ENCODE results near the gene ATP2B2. TPM values are rescaled to one million over a fixed set of nuclear protein-coding genes. Genes with fewer than 3 reads are reported as not detected.
A peak's percentile ranks its signal among the peaks of the same experiment; 100 is the strongest.

The ATP2B2 gene
- total and polyA plus RNA-seq, 9 of the 15 experiments (the other 6 are each of a cell fraction or from before 2014, with no cell fraction given): 0.06 TPM; not detected in 8

GRCh38 chr3:10371789-10372188 is 133.6 kb downstream of the ATP2B2 start (continued):
- no peak for TF ChIP-seq STAT5B (CRISPR knock-in tag; IDR thresholded peaks at IDR 0.05)
- no peak for TF ChIP-seq NFATC3 (IDR thresholded peaks at IDR 0.05)
- TF ChIP-seq ZNF133 (CRISPR knock-in tag; IDR thresholded peaks at IDR 0.05): no peak
- TF ChIP-seq HDAC6 (IDR thresholded peaks at IDR 0.05; ENCODE audit: low read depth, low read length): no peak
- no peak for TF ChIP-seq ZNF668 (CRISPR knock-in tag; IDR thresholded peaks at IDR 0.05)
- no peak for TF ChIP-seq GTF3C2 (IDR thresholded peaks at IDR 0.05; ENCODE audit: borderline replicate concordance, extremely low read depth, insufficient read length)

- Histone ChIP-seq H3K9ac (ENCODE audit: insufficient read depth in 1 of 2, low read depth in 2 of 2, low read length in 2 of 2) (peak overlapping the region in 1 of 2 experiments; percentile 37; a peak in 1 of 4 replicates), H3K27me3 (ENCODE audit: control insufficient read depth in 2 of 2, insufficient read depth in 2 of 2, low read length in 2 of 2) (peaks cover 7 to 31% of the 10 kb centered on the region in 2 experiments), H3K9me3 (replicated peaks; ENCODE audit: control insufficient read depth, insufficient read depth, low read depth, low read length) (no peaks in the 10 kb centered on the region), H2AFZ (ENCODE audit: low read depth, low read length) (no peak overlapping the region), H3K36me3 (ENCODE audit: control insufficient read depth, insufficient read depth, low read length) (no peaks in the 10 kb centered on the region), H4K20me1 (replicated peaks; ENCODE audit: control insufficient read depth, insufficient read depth, low read length) (peaks cover 7% of the 10 kb centered on the region; the same call in 1 of the 2 replicates), H3K4me3 (no peak overlapping the region), H3K79me2 (ENCODE audit: control insufficient read depth, insufficient read depth, low read length) (no peaks in the 10 kb centered on the region), H3K4me2 (ENCODE audit: insufficient read depth, low read length) (no peak overlapping the region), H3K9me1 (ENCODE audit: control insufficient read depth, insufficient read depth, low read length) (no peaks in the 10 kb centered on the region), H3K27ac (ENCODE audit: extremely low read depth, low read depth, low read length) (no peak overlapping the region), H3K4me1 (replicated peaks in 1 of 2; ENCODE audit: control insufficient read depth in 2 of 2, insufficient read depth in 2 of 2, low read length in 2 of 2) (peaks cover 5 to 11% of the 10 kb centered on the region in 2 experiments; a peak in 3 of 5 replicates)
- in situ Hi-C loops (cut with MboI): no loop called here
- intact Hi-C loops (cut with micrococcal nuclease): no loop called here
- DNase-seq (ENCODE audit: extremely low read depth in 1 of 4, low spot score in 3 of 4): no peak
- BruUV-seq (replicated peaks): no TSS peak
- ChIA-PET CTCF (ENCODE audit: low intra/inter-chr PET ratio) (no interaction called here), POLR2A (interaction anchor here (0.5 to 2.2 kb wide), 5 partner anchors 10 to 140 kb away, joined by 3 to 9 read pairs (median 3); no protein-coding TSS in a partner anchor)
- 31% methylated on average over 3 of the region's 3 CpGs for WGBS (ENCODE audit: insufficient coverage, low coverage, missing lambda C conversion rate)
- FAIRE-seq: no peak
- peak; percentile 62 for TF ChIP-seq NFE2 (IDR thresholded peaks at IDR 0.05; ENCODE audit: low read depth)
- peak; percentile 50 for TF ChIP-seq MAFG (tag; conservative IDR thresholded peaks at IDR 0.05)
- peak; percentile 60 for TF ChIP-seq ZNF316 (IDR thresholded peaks at IDR 0.05)
- TF ChIP-seq C11orf30 (IDR thresholded peaks at IDR 0.05; ENCODE audit: low read depth): peak; percentile 66; the same call in 1 of the 2 replicates
- TF ChIP-seq SMC3 (conservative IDR thresholded peaks at IDR 0.05; ENCODE audit: insufficient read depth, low read depth, low read length): no peak
- TF ChIP-seq MEF2D (tag; conservative IDR thresholded peaks at IDR 0.05; ENCODE audit: low read depth): no peak
- TF ChIP-seq ZNF133 (CRISPR knock-in tag; IDR thresholded peaks at IDR 0.05): no peak
- 0 out of 2 replicates have a peak, but pooled peaks have one; percentile 12 for TF ChIP-seq MAFF (IDR thresholded peaks at IDR 0.05; ENCODE audit: low read length)
- 0 out of 2 replicates have a peak, but pooled peaks have one; percentile 20 for TF ChIP-seq MAFK (IDR thresholded peaks at IDR 0.05; ENCODE audit: low read length)
- no peak for ATAC-seq
Measured at GRCh38 chr3:10371167-10371566, 134.2 kb downstream of the ATP2B2 start.
